ENCODE data around the gene ARHGAP24.

DNA sequence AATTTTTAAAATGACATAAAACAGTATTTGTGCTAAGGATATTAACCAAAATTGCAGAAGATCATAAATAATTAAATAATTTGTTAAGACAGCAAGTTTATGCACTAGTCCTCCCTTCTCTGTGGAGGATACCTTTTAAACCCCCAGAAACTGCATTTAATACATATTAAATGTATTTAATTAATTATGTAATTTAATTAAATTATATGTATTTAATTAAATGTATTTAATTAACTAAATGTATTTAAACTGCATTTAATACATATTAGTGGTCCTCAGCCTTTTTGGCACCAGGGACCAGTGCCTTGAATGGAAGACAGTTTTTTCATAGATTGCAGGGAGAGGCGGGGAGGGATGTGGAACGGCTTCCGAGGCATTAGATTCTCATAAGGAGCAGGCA, 404.6 kb downstream of the ARHGAP24 start:
- TF ChIP-seq, protein P1, sequence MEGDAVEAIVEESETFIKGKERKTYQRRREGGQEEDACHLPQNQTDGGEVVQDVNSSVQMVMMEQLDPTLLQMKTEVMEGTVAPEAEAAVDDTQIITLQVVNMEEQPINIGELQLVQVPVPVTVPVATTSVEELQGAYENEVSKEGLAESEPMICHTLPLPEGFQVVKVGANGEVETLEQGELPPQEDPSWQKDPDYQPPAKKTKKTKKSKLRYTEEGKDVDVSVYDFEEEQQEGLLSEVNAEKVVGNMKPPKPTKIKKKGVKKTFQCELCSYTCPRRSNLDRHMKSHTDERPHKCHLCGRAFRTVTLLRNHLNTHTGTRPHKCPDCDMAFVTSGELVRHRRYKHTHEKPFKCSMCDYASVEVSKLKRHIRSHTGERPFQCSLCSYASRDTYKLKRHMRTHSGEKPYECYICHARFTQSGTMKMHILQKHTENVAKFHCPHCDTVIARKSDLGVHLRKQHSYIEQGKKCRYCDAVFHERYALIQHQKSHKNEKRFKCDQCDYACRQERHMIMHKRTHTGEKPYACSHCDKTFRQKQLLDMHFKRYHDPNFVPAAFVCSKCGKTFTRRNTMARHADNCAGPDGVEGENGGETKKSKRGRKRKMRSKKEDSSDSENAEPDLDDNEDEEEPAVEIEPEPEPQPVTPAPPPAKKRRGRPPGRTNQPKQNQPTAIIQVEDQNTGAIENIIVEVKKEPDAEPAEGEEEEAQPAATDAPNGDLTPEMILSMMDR (IDR thresholded peaks at IDR 0.05), result no peak
- no peak for TF ChIP-seq POLR2A (IDR thresholded peaks at IDR 0.05)

Data from esophagus squamous epithelium (tissue), 4 donors.